GM12864 (cell line): ENCODE results near the gene ARHGAP20.

ENCODE experiments used
- DNase-seq: peaks from one replicate; pipeline ENCODE4 v3.0.0-alpha.2; 2011; ENCODE audit warnings: low read depth
- H3K4me3 ChIP-seq: 2 replicates; pipeline ENCODE4 v1.5.1; 2011; ENCODE audit warnings: mild to moderate bottlenecking, low read depth, low read length, control low read depth
- CTCF ChIP-seq: IDR thresholded peaks from 2 replicates; pipeline ENCODE4 v1.5.1; 2011; ENCODE audit warnings: low read depth, mild to moderate bottlenecking, moderate library complexity, low read length, control low read depth, inconsistent platforms; ENCODE audit errors: missing control alignments

Gene ARHGAP20

DNA sequence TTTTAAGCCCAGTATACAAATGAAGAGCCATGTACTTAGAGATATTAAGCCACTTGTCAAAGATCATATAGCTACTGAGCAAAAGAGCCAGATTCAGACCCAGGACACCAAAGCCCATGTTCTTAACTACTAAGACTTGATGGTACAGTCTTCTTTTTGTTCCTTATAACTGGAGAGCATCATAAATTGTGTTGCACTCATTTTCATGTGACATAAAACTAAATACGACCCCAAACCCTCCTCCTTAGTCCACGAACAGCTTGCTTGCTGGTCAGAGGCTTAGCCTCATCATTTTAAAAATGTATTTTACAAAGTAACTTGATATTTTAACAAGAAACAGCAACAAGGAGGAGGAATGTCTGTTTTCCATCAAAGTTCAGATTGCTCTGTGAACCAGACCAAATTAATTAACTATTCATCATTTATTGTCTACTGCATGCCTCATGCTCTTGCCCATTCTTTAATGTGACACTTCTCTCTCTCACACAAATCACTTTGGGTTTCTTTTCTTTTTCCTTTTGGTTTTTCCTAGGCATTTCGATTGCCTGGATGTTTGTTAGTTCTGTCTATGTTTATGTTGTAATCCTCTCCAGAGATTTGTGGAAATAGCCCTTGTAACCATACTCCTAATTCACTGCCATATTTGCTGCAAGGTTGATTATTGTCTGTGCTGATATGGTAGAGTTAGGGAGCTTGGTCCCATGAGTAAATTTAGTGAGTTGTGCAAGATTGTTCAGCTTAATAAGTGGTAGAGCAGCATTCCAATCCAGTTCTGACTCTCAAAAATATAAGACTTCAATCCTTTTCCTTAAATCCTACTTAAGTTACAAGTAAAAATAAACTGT lies 8.4 kb upstream of the ARHGAP20 start:
- no peak overlapping the region for H3K4me3 ChIP-seq
- no peak for DNase-seq
- TF ChIP-seq CTCF = no peak

GRCh38 chr11:110716361-110716760 lies 4.1 kb upstream of the ARHGAP20 start:
- no peak for TF ChIP-seq CTCF
- H3K4me3 ChIP-seq = no peak overlapping the region
- no peak for DNase-seq

DNA sequence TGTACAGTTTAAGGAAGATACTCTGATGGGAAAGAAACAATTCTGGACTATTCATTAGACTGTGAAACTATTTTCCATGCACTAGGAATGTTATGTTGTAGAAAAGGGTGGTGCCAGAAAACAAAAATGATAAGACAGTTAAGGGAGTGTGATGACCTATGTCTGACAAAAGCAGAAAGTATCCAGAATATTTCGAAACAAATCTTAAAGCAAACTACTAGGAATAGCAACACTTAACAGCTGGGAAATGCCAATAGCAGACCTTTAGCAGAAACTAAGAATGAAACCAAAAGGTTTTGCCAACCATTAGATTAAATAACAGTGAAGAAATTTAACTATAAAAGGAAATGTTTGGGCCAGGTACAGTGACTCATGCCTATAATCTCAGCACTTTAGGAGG lies 3.3 kb upstream of the ARHGAP20 start:
- H3K4me3 ChIP-seq = no peak overlapping the region
- no peak for TF ChIP-seq CTCF
- no peak for DNase-seq

DNA sequence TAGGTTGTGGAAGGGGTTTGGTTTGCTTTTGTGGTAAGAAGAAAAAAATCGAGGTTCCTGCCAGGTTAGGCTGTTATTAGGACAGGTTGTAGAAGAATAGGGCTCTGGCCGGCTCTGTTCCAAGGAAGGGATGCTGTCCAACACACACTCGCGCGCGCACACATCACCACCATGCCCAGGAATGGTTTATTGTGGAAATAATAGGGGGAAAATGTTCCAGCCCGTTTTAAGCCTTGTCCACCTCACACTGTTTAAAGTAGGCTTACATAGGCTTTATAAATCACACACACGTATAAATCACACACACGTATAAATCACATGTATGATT lies 1.2 kb upstream of the ARHGAP20 start:
- no peak for TF ChIP-seq CTCF
- no peak overlapping the region for H3K4me3 ChIP-seq
- DNase-seq = no peak

DNA sequence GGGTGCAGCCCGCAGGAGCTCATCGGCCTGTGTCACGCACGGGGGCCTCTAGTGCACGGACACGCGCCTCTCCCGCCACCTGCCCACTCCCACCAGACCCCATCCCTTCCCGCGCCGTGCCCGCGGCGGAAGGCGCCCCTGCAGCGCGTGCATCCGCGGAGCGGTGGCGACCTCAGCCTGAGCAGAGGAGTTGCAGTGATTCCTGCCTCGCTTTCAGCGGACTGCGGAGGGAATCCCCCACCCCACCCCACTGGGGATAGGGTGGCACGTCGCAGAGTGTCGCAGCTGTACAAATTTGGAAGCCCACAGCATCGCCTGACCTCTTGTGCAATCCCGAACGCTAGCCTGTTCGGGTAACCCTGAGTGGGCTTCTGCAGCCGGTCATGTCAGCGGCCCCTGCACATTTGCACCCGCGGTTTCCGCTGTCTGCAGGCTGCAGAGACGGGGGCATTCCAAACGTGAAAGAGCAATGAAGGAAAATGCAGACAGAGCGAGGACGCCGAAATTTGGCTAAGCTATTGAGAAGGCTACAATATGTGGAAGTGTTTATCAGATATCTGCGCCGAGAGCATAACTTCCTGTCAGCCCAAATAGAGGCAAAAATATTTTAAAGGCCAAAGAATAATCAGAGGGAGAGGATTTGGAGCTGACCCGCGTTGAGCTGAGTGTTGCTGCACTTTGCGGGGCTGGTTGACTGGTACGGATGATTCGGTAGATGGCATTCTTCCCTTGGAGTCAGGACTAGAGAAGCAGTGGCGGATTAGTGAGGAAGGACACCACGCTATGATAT lies 617 bp upstream of the ARHGAP20 start:
- H3K4me3 ChIP-seq = no peak overlapping the region
- no peak for TF ChIP-seq CTCF
- no peak for DNase-seq

DNA sequence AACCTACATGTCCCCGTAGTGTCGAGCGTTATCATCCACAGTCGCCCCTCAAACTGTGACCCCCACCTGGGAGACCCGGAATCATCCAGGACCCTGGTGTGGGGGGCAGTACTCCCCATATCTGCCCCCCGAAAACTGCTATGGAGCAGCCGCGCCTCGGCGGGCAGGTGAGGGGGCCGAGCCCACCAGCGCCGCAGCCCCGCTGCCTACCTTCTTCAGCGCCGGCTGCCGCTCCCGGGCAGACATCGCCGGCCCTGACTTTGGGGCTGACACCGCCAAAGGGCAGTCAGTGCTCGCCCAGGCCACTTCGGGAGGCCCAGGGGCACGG lies 825 bp downstream of the ARHGAP20 start:
- peak overlapping the region; percentile 29 for H3K4me3 ChIP-seq
- no peak for TF ChIP-seq CTCF
- no peak for DNase-seq
